GM19239 (cell line): ENCODE results near the gene AGAP1.

Experiments
- DNase-seq: peaks from one replicate; pipeline ENCODE4 v3.0.0; 2011; ENCODE audit warnings: low spot score; ENCODE audit not compliant: insufficient read length
- FAIRE-seq: peaks from 2 replicates; lab custom pipeline; 2011; peaks lifted over from hg19 to GRCh38; lab: Jason Lieb, UNC

The AGAP1 gene

DNA sequence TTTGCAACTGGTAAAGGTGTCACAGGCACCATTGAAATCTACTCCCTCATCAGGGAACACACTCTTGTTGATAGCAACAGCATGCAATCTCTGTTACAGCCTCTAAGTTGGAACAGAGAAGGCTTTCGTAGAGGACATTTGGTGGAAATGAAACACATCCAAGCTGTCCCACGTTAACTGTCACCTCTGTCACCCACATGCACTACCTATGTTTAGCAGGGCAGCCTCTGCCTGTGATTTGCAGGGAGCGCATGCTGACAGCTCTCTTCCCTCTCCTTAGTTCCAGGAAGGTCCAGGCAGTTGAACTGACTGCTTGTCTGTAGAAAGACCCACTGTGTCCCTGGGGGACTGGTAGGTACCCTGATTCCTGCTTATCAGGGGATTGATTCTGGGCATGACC, 367.5 kb downstream of the AGAP1 start:
- no peak for FAIRE-seq
- no peak for DNase-seq

DNA sequence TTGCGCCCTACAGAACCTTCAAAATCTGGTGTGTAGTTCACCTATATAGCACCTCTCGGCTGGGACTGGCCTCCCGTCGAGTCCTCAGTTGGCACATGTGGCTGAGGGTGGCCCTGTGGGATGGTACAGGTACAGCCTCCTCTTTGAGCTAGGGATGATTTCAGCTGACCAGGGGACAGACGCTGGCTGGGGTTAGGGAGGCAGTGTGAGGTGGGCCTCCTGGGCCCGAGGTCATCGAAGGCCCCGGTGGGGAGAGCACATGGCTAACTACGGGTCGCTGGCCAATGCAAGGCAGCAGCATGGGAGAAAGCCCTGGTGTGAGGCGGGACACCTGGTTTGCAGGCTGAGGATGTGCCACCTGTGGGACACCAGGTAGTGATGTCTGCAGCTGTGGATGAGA, 369.6 kb downstream of the AGAP1 start:
- FAIRE-seq (no peak), DNase-seq (no peak)

DNA sequence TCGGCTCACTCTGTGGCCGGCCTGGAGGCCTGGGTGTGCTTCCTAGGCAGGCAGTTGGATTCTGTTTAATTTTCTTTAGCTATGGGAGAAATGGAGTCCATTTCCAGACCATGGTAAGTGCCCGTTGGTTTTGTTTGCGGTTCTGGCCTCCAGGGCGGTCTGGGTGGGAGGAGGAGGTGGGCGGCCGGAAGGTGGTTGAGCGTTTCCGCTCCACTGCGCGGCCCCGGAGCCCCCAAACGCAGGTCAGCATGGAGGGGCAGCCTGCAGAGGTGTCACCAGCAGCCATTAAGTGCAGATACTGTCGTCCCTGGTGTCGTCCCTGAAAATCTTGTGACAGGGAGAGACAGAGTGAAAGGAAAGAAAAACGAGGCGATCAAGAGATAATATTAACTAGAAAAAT, 370.5 kb downstream of the AGAP1 start:
- FAIRE-seq (no peak), DNase-seq (no peak)

DNA sequence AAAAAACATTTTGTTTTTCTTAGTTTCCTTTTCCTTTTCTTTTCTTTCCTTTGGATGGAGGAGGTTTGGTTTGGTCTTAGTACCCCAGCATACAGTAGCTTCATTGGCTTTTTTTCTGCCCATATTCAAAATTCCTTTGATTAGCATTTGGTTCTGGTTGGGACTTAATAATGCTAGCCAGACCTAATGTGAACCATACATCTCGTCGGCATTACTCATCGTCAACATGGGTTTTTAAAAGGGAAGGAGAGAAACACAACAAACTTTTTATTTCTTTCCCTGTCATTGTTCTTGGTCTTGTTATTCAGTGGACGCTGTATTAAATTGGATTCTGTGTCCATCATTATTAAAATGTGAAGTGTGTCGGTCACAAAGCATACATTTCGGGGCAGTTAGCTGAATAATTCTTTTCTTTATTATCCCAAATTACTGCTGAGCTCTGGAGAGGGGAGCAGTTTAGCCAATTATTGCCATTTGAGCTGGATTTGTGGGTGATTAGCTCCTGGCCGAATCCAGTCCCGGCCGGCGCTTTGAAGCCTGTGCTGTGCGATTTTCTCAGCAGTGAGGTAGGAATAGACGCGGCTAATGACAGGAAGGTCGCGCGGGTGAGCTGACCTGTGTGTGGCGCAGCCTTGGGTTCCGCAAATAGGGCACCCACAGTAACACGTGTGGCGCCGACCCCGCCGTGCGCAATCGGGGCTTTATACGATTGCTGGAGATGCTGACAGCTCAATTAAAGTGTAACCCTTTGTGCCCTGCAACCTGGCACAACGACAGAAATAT, 371.1 kb downstream of the AGAP1 start:
- FAIRE-seq, result no peak

DNA sequence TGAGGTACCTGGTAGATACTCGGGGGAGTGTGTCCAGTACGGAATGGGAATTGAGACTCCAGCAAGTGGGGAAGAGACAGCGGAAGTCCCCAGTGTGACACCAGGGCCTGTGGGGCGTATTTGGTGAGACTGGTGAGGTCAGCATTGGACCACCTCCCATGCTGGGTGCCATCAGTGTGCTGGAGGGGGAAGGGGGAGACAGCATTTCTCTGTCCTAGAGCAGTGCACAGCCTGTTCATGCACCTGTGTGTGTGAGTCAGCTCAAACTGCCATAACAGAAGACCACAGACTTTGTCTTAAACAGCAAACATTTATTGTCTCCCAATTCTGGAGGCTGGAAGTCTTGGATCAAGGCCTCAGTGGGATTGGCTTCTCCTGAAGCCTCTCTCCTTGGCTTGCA, 372.5 kb downstream of the AGAP1 start:
- no peak for FAIRE-seq
- no peak for DNase-seq

More for the DNA sequence above, 371.1 kb downstream of the AGAP1 start:
- DNase-seq, result no peak

DNA sequence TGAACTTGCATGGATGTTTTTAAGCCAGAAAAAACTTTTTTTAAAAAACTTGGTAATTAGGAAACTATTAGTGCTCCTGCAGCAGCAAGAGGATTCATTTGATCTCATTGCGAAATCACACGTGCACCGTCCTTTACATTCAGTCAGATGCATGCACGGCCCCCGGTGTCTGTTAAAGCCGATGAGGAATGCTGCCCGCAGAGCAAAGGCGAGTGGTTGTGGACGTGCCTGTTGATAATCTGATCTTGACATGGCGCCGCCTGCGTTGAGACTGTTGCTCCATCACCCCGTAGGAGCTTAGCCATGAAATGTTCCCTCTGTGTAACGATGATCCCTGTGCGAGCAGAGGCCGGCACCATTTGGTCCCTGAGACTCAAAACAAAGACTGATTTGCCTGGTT, 374.4 kb downstream of the AGAP1 start:
- FAIRE-seq (no peak), DNase-seq (no peak)

DNA sequence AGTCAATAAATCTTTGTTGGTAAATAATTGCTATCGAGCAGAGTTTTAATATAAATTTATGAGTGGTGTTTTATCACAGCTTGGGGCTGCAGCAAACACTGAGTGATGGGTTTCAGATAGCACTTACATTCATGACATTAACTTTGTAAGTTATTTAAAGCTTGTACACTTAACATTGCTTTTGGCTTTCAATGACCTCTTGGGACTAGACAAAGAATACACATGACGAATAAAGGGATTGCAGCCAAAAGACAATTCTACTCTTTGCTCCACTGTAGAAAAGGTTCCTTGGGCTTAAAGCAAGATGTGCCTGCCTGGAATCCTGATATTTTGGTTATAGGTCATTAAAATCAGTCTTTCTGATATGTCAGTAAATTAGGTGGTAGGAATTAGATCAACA, 374.8 kb downstream of the AGAP1 start:
- no peak for FAIRE-seq

DNA sequence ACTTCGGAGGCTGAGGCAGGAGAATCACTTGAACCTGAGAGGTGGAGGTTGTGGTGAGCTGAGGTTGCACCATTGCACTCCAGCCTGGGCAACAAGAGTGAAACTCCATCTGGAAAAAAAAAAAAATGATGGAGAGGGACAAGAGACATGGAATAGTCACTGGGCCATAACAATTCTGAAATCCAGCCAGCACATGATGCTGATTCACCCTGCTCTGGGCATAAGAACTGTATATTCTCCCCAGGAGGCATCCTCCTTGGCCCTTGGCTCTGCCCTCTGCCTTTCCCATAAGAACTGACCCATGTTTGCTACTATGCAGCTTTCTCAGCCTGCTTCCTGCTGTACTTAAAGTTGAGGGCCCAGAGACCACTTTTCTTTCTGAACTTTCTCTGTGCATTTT, 376.7 kb downstream of the AGAP1 start:
- DNase-seq, result no peak
- FAIRE-seq, result no peak

More for the DNA sequence above, 374.8 kb downstream of the AGAP1 start:
- DNase-seq, result no peak

DNA sequence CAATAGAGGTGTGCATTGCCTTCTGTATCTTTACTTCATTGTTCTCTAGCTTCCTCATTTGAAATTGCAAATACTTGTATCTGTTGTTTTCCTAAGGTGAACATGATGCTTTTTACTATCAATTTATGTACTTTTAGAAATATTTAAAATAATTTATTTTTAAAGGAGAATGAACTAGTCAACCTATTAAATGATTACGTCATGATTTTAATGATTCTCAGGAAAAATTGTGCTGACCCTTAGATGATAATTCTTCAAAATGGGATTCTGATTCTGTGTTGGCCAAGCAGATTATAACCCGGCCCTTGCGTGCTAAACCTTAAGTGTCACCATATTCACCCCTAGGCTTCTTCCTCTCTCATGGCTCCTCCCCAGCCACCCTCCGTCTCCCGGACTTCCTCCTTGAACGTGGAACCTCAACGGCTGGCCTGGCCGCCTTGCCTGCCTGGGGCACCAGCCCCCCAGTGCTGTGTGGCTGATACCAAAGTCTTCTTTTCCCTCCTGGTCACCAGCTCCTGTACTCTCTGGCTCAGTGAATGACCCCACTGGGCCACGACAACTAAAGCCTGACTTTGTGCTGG, 382.3 kb downstream of the AGAP1 start:
- DNase-seq, result no peak
- FAIRE-seq, result no peak

DNA sequence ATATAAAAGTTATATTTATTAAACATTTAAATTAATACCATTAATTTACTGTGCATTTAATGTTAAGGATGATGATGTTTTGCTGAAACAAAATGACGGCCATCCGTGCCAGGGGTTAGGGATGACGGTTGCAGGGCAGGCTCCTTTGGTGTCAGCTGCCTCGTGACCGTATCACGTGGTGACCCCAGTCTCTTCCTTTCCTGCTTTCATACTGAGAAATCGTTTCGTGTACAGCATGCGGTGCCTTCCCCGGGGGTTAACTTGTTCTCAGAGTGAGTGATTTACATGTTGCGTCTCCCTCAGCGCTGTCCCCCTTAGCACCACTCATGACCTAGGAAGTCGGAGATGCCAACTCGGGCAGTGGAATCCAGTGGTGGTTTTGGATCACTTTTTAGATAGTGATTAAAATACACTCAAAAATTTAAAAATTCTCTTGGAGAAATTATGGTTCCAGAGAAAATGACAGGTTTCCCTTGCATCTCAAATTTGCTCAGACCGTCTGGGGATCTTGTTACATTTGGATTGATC, 383.5 kb downstream of the AGAP1 start:
- FAIRE-seq (no peak), DNase-seq (no peak)

DNA sequence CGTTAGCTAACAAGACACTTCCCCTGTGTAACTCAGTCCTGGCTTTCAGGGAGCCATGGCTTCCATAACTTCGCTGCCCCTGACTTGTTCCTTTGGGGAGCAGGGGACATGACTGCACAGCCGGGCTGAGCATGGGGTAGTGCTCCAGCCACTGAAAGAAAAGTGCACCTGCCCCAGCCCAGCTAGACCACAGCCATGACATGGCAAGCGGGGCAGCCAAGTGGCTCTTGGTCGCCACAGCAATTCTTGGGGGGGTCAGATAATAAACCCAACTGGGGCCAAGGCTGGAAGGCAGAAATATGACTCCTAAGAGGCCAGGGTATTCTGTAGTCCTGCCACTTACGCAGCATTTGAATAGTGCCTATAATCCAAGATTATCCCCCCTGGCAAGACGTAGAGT, 385.3 kb downstream of the AGAP1 start:
- FAIRE-seq (no peak), DNase-seq (no peak)

DNA sequence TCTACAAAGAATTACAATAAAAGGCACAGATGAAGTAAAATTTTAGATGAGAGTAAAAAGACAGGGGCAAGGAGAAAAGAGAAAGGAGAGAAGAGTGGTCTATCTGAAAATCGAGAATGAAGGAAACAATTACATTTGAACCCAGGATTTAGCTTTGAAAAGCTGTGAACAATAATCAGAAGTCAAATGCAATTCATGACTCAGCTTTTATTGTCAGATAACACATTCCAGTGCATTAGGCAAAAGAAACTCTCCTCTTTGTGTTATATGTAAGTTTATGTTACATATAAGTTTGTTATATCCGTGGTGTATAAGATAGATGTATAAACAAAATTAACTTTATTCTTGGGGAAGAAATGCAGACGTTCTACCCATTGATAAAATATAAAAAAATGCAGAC, 389.8 kb downstream of the AGAP1 start:
- DNase-seq, result no peak
- FAIRE-seq, result no peak

DNA sequence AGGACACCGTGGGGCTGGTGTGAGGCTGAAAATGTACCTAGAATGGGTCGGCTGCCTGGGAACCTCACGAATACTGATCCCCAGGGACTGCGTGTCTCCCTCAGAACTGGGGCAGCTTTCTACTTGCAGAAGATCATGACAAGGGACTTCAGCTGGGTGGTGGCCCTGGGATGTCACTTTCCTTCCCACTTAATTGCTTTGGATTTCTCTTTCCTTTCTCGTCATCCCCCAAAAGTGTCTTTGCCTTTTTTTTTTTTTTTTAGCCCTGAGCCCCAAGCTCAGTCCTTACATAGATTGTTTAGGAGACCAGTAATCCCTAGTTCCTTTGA, 395.4 kb downstream of the AGAP1 start:
- DNase-seq, result no peak
- FAIRE-seq, result no peak

DNA sequence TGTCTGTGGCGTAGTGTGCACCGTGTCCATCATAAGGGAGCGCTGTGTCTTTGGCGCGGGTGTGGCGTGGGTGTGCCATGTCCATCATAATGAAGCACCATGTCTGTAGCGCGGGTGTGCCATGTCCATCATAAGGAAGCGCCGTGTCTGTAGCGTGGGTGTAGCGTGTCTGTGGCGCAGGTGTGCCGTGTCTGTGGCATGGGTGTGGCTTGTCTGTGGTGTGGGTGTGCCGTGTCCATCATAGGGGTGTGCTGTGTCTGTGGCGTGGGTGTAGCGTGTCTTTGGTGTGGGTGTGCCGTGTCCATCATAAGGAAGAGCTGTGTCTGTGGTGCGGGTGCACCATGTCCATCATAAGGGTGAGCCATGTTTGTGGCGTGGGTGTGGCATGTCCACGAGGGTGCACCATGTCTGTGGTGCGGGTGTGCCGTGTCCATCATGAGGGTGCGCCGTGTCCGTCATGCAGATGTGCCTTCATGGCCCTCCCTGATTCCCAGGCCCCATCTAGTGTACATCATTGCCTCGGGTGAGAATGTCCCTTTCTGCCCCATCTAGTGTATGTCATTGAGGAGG, 399.4 kb downstream of the AGAP1 start:
- DNase-seq (no peak), FAIRE-seq (no peak)

DNA sequence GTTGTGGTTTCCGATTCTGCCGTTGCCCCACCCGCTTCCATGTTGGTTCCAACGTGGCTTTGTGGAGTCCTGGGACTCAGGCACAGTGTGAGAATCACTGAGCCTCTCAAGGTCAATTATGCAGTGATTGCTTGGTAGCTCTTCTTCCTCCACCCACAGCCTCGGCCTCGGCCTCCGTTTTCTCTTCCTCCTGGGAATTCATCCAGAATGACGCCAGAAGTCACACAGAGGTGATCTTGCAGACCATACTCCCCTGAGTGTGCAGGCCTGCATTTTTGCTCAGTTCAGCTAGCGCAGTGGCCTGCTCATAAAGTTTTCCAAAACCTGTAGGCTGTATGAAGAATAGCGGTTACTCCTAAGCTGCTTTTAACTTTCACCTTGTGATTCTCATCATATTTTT, 401.0 kb downstream of the AGAP1 start:
- FAIRE-seq, result no peak
- no peak for DNase-seq

DNA sequence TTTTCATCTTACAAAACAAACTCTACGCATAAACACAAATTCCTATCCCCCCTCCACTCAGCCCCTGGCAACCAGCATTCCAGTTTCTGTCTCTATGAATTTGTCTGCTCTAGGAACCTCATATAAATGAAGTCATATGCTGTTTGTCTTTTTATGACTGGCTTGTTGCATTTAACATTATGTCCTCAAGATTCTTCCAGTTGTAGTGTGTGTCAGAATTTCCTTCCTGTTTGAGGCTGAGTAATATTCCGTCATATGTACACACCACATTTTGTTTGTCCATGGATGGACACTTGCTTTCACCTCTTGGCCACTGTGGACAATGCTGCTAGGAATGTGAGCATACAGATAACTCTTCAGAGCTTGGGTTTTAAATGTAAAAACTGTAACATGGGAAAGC, 402.2 kb downstream of the AGAP1 start:
- DNase-seq (no peak), FAIRE-seq (no peak)

DNA sequence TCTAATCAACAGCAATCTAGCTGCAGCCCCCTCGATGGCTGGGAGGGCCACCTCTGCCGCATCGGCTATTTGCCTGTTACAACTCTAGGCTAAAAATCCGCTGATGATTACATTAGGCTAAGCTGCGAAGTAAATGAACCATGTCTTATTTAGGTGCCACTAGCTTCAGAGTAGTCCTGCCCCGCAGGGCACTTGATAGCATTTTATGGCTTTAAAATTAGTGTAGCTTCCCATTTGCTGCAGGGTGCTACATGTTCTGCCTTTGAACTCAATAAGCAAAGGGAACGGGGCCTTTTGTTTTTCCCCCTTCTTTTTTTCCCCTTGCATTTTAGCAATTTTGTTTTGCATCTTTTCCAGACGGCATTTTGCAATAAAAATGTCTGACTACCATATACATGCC, 404.1 kb downstream of the AGAP1 start:
- no peak for FAIRE-seq

DNA sequence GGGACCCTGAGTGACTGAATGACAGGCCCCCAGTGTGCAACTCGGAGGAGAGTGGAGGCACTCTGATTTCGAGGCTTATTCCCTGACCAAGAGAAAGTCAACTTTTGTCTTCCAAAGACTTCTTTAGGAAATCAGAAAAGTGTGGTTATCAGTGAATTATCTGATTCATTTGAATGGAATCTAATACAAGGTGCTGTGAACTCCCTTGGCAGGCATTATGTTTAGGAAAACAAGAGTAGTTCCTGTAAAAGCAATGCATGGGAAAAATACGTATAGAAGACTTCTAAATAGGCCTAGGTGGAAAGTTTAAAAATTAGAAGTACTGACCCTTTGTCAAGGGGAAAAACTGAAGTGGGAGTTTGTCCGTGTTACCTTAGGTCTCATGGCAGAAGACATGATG, 404.9 kb downstream of the AGAP1 start:
- DNase-seq (no peak), FAIRE-seq (no peak)

More for the DNA sequence above, 404.1 kb downstream of the AGAP1 start:
- DNase-seq, result no peak

DNA sequence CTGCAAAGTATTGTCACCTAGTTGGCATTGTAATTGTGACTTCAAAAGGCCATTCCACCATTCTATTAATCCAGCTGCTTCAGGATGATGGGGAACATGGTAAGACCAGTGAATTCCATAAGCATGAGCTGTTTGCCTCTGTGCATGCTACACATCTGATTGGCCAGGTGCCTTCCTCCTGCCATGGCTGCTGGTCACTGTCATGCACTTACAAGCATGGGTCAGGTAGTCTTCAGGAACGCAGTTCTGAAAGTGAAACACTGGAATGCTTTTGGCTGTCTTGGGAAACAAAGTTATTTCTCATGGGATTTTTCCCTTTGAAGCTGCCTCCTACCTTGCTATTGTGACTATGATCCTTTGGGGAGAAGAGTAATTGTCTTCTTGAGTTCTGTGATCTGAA, 406.8 kb downstream of the AGAP1 start:
- FAIRE-seq, result no peak
- no peak for DNase-seq

DNA sequence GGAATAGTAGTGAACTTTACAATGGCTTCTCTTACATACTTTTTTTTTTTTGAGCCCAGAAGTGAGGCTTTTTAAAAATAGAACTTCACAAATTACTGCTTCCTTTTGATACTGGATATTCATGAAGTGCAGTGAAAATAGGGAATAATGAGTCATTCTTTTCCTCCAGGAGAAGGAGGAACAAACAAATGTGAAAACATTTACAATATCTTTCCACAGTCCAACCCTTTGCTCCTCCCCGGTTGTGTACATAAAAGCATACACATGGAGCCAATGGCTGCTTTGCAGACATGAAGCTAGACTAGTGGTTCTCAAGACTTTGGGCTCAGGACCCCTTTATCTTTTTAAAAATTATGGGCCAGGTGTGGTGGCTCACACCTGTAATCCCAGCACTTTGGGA, 407.4 kb downstream of the AGAP1 start:
- FAIRE-seq (no peak), DNase-seq (no peak)

DNA sequence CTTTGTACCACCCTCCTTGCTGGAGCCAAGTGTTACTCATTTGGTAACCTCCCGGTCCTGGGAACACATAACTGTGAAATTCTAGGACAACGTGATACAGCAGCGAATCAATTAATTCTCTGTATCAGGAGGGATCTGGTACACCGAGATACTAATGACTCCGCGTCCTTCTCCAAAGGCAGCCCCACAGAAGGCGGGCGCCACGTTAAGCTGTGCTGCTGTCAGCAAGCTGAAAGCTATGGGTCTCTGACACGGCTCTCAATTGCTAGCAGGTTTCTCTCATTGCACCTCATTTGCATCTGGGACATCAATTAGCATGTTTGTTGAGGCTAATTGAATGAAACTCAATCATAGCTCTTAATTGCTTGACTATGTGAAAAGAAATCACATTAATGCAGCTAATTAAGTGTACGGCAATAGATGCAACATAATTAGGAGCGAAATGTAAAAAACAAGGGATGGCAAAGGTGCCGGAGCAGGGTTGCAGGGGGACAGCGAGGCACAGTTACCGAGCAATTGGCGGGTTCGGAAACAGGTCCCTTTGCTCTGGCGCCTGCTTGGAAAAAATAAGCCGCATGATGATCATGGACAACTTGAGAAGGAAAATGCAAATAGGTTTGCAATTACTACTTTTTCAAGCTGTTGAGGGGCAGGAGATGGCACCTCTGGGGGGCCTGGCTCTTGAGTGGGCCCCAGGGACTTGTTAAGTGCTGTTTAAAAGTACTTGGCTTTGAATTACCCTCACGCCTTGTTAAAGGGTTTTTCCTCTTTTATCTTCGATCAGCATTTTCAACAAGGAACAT, 410.1 kb downstream of the AGAP1 start:
- DNase-seq, result no peak

More for the DNA sequence above, 410.1 kb downstream of the AGAP1 start:
- no peak for FAIRE-seq
